ENCODE measurements around the gene WNT3A. TPM values are rescaled to one million over a fixed set of nuclear protein-coding genes. Genes with fewer than 3 reads are reported as not detected.

Gene WNT3A
- total RNA-seq, 1 donor from 2014 or later = not detected

- intact Hi-C loops (cut with micrococcal nuclease) = no loop called here
Measured at GRCh38 chr1:228068359-228068758, 61.6 kb downstream of the WNT3A start.

GRCh38 chr1:228070173-228070572 lies 63.4 kb downstream of the WNT3A start:
- intact Hi-C loops (cut with micrococcal nuclease) = no loop called here

GRCh38 chr1:228070851-228071250 lies 64.1 kb downstream of the WNT3A start:
- intact Hi-C loops (cut with micrococcal nuclease) = no loop called here

- intact Hi-C loops (cut with micrococcal nuclease) = no loop called here
Measured at GRCh38 chr1:228071839-228072657, 65.2 kb downstream of the WNT3A start.

GRCh38 chr1:228072658-228073043 lies 65.9 kb downstream of the WNT3A start:
- intact Hi-C loops (cut with micrococcal nuclease) = no loop called here

GRCh38 chr1:228073061-228073856 lies 66.5 kb downstream of the WNT3A start:
- intact Hi-C loops (cut with micrococcal nuclease) = no loop called here

GRCh38 chr1:228073857-228074545 lies 67.2 kb downstream of the WNT3A start:
- intact Hi-C loops (cut with micrococcal nuclease) = no loop called here

- intact Hi-C loops (cut with micrococcal nuclease) = no loop called here
Measured at GRCh38 chr1:228074954-228075730, 68.3 kb downstream of the WNT3A start.

GRCh38 chr1:228075801-228076271 lies 69.0 kb downstream of the WNT3A start:
- intact Hi-C loops (cut with micrococcal nuclease) = no loop called here

GRCh38 chr1:228076796-228077430 lies 70.1 kb downstream of the WNT3A start:
- intact Hi-C loops (cut with micrococcal nuclease) = no loop called here

- intact Hi-C loops (cut with micrococcal nuclease) = no loop called here
Measured at GRCh38 chr1:228077565-228078330, 71.0 kb downstream of the WNT3A start.

GRCh38 chr1:228079013-228079412 lies 72.2 kb downstream of the WNT3A start:
- intact Hi-C loops (cut with micrococcal nuclease) = no loop called here

GRCh38 chr1:228079601-228080263 lies 72.9 kb downstream of the WNT3A start:
- intact Hi-C loops (cut with micrococcal nuclease) = loop anchor here (5.0 kb wide), 2 partner anchors 378 to 517 kb away; partner anchors contain the start of gene ZNF678

GRCh38 chr1:228081144-228081543 lies 74.3 kb downstream of the WNT3A start:
- intact Hi-C loops (cut with micrococcal nuclease) = loop anchor here (5.0 kb wide), 2 partner anchors 376 to 519 kb away; partner anchors contain the start of gene ZNF678

GRCh38 chr1:228081578-228082213 lies 74.9 kb downstream of the WNT3A start:
- intact Hi-C loops (cut with micrococcal nuclease) = loop anchor here (1.0 to 5.0 kb wide), 11 partner anchors 22 to 539 kb away; partner anchors contain the start of genes C1orf35, GUK1, JMJD4 and MRPL55

GRCh38 chr1:228082214-228082917 lies 75.6 kb downstream of the WNT3A start, which contains the start of gene ARF1:
Gene ARF1 (plus strand): TSS chr1:228082708. CDS start chr1:228097115, 14,407 bp downstream.
- intact Hi-C loops (cut with micrococcal nuclease) = loop anchor here (1.0 to 5.0 kb wide), 11 partner anchors 21 to 540 kb away; partner anchors contain the start of genes C1orf35, GUK1, JMJD4 and MRPL55
